ENCODE data around the gene GATM.
"Not testable (repeated sequence)": the region's sequence is repeated elsewhere in the genome, so short reads cannot be mapped to it uniquely, and the experiment has no call there.

Gene GATM

DNA sequence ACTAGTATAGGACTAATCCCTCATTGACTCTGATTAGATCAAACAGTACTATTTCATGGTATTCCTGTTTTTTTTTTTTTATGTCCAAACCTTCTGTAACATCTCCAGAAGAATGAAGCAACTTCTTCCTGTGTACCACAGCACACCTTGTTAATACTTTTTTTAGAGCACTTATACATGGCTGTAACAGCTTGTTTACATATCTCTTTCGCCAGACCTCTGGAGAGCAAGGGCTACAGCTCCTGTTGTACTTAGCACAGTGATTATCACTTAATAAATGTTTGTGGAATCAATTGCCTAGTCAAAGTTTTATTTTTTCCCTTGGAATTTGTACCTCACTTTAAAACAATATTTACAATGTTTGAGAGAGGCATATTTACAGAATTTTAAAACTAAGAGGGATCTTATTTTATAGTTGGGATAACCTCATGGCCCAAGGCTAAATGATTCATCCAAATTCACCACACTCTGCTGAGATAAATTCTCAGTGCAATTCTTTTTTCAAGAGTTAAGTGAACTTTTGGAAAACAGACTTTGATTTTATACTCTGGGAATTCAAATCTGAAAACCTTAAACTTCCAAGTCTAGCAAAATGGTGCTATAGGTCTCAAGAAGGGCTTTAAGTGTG, 9.2 kb upstream of the GATM start:
- no peak for DNase-seq (ENCODE audit: low read depth)

DNA sequence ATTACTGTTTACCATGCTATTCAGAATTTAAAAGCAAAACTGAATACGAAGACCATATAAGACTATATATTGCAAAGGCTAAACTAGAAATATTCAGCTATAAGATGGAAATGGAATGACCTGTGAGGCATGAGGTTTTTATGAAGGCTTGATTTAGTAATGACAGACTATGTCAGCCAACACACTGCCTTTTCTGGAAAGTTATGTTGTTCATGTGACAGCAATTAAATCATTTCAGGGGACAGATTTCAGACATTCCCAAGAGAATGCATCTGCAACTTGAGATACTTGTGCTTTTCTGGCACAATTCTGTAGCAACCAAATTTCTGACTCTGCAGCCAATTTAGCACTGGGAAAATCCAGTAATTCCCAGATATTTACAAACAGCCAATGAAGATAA, 8.6 kb upstream of the GATM start:
- DNase-seq (ENCODE audit: low read depth), result no peak

DNA sequence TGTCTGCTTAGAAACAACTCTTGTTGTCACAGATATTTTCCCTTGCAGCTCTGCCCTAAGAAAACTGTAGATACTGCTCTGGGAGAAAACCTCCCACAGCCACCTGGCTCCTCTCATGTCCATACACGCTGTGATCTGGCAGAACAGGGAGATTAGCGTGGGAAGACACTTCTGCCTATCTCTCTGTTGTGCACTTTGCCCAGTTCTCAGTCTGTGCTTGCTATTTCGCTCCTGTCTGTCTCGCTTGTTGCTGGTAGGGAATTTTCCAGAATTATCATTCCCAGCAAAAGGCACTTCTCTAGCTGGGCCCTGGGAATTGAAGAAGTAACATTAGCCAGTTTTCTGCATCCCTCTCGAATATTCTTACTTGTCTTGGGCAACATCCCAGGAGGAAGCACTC, 8.1 kb upstream of the GATM start:
- DNase-seq (ENCODE audit: low read depth), result no peak

DNA sequence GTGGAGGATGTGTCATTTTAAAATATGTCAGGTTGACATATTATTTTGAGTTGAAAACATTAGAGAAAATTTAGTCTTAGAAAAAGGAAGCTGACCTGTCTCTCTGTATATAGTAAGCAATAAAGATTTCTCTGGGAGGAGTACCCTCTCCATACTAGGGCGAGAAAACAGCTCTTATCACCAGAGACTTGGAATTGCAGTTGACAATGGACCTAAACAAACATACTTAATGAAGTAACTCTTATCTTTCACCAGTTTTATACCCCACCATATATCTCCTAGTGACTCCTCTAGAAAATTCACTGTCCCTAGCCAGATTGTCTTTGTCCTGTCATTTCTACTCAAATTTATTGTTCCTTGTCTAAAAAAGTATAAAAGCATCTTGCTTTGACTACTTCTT, 7.2 kb upstream of the GATM start:
- DNase-seq (ENCODE audit: low read depth), result no peak

DNA sequence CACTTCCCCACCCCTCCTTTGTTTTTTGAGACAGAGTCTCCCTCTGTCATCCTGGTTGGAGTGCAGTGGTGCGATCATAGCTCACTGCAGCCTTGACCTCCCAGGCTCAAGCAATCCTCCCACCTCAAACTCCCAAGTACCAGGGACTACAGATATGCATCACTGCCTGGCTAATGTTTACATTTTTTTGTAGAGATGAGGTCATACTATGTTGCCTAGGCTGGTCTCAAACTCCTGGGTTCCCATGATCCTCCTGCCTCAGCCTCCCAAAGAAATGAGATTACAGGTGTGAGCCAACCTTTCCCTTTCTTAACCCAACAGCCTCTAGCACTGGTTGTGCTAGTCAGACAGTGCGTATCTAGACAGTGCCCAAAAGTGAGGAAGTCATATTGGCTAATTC, 6.4 kb upstream of the GATM start:
- DNase-seq (ENCODE audit: low read depth), result no peak

DNA sequence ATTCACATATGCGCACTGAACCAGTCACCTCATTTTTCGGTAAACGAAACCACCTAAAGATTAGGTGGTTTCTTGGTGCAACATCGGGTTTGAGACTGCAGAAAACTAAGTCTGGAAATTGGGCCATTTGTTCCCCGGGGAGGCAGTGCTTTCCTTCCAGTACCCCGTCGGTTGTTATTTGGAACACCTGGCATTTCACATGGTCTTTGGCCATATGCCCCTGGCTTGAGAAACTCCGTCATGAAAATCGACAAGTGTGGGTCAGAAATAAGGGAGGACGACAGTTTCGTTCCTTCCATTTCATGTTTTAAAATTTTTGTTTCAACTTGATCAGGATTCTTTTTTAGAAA, 544 bp upstream of the GATM start:
- no peak for DNase-seq (ENCODE audit: low read depth)

DNA sequence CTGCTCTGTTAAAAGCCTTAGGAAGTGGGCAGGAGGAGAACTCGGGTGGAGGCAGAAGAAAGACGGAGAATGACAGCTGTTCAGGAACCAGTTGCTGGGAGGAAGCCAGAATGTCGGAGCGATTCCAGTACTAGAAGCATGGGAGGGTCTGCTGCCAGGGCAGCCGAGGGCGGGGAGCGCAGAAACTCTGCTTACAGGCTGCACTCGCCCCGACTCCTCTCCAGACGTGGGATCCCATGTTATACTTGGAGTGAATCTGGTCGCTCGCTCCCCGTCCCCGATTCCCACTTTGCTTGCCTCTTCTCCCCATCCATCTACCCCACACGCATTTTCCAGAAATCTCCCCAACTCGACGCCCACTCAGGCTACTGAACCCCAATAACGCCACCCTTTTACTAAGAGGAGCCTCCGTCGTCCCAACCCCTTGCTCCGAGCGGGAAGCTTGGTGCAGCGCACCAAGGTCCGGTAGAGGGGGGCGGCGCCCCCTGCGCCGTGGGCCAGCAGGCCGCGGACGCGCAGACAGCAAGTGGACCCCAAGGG, 665 bp downstream of the GATM start:
- no peak for DNase-seq (ENCODE audit: low read depth)

DNA sequence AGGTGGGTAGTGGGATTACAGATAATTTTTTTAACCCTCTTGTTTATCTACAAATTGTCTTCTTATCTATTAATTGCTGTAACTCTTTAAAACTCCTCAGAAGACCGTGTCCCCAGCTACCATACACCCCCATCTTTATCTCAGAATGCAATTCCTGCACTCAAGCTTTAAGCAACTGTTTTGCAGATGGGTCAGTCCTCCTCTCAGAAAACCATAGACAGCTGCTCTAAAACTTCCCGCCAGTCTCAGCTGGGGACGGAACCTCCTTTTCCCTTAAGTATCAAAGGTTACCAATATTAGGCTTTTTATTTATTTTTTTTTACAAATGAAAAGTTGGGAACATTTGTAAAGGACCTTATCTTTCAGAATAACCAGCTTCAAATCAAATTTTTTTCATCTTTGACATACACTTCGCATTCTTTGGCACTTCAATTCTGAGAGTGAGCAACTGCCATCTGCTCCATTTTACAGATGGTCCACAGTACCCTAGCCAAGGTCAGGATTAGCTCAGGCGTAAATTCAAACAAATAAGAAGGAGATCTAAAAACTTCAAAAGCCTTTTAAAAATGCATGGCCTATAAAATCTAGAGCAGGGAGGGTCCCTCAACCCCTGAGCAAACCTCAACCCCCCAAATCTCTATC, 1.3 kb downstream of the GATM start:
- DNase-seq (ENCODE audit: low read depth), result no peak

DNA sequence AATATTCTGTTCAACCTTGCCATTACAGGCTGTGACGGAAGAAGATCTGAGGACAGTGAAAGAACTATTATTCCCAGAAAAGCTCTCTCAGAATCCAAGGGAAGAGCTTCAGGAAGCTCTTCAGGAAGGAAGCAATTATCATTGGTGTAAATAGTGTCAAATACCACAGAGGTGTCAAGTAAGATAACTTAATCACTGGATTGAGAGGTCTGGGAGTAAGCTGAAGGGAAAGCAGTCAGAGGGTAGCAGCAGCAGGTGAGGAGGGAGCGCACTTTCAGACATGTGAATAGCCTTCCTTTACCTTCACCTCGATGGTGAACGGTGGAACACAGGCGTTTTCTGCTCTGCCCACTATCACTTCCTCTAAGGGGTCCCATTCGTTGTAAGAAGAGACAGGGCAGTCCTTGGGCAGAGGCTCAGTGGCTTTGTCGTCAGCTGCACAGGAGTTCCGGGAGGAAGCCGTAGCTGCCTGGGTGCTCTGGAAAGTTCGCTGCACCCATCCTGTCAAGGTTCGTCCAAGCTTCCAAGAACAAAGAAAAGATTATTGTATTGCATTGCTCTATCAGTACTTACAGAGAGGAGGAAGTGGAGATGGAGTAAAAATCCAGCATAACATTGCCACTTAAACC, 1.9 kb downstream of the GATM start:
- no peak for DNase-seq (ENCODE audit: low read depth)

DNA sequence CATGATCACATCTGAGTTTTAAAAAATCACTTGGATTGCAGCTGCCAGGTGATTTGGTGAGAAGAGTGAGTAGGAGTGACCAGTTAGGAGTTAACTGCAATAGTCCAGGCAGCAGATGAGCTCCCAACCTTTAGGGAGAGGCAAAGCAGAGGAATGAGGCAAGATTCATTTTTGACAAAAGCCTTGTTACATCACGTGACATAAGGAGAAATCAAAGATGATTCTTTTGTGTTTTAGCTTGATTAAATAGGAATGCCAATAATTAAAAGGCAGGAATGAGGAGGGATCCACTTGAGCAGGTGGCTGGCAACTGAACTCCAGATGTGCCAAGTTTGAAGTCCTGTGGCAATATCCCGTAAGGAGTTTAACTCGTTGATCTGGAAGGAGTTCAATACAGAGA, 2.5 kb downstream of the GATM start:
- DNase-seq (ENCODE audit: low read depth), result no peak

DNA sequence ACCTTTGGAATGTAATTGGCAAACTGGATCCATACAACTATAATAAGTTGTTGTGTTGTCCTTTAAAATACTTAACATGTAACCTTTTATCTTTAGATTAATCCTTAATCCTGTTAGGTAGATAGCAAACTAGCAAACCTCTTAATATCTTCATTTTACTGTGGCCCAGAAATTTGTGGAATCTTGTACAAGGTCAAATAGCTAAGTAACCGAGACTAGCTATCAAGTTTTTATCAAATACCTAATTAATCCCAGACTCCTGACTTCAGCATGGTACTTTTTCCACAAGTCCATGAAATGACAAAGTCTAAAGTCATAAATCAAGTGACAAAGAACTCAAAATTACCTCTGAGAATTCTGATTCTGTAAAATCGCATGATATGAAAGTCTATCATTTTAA, 4.4 kb downstream of the GATM start:
- DNase-seq (ENCODE audit: low read depth), result no peak

DNA sequence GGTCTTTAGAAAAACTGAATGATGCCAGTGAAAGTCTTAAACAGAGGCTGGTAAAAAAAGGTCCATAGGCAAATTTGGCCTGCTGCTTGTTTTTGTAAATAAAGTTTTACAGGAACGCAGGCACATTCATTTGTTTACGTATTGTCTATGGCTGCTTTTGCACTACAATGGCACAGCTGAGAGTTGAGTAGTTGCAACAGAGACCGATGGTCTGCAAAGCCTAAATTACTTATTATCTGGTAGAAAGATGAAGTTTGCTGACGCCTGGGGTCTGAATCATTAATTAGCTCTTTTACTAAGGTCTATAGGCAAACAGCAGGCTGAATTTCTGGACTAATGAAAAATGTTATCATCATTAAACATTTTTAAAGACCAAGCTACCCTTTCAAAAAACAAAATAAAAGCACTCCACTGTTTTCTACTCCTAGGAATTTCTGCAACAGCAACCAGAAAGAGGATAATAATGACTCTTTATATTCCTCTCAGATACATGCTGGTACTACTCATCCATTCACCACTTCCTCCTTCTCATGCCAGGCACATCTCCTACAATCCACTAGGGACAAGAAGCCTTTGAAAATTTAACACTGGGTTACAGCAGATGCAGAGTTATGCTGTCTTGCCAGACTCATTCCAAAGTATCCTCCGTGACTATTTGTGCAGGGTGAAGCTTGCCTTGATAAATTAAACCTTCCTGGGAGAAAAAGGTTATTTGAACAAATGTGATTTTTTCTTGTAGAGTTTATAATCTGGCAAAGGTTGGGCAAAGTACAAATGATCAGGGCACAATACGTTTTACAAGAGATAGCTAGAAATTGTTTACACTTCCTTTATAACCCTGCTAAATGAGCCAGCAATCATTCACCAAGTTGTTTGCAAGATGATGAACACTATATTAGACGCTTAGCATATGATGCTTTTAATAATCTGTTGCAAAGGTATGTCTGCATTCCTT, 6.0 kb downstream of the GATM start:
- DNase-seq (ENCODE audit: low read depth), result no peak

DNA sequence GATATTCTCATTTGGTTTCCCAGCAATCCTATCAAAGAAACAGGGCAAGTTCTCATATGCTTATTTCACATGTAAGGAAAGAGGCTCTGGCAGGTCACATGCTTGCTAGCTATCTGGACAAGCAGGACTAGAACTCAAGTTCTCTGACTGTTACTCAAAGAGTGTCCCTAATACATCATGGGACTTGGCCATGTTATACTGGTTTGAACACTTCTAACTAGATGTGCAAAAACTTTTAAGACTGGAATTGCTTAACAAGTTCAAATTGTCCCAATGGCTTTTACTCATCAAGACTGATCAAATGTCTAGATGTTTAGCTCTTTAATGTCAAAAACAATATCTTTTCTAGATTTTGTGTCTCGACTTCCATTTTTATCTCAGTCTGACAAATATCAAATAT, 6.8 kb downstream of the GATM start:
- no peak for DNase-seq (ENCODE audit: low read depth)

DNA sequence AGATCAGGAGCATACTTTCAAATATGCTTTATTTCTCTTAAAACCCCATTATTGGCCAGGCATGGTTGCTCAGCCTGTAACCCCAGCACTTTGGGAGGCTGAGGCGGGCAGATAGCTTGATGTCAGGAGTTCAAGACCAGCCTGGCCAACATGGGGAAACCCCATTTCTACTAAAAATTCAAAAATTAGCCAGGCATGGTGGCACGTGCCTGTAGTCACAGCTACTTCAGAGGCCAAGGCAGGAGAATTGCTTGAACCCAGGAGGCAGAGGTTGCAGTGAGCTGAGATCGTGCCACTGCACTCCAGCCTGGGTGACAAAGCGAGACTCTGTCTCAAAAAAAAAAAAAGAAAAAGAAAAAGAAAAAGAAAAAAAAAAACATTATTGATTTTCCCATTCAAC, 8.3 kb downstream of the GATM start:
- not testable (repeated sequence) for DNase-seq (ENCODE audit: low read depth)

DNA sequence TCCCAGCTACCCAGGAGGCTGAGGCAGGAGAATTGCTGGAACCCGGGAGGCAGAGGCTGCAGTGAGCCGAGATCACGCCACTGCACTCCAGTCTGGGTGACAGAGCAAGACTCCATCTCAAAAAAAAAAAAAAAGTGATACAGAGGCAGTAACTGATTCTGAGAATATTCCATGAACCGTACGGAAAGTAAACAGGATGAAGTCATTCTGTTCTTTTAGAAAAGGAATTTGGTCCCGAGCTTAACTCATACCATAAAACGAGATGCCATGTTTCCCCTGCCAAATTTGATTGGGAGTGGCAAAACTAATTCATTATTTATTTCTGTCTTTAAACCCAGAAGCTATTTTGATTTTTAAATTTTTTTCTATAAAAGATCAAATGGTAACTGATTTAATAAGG, 11.1 kb downstream of the GATM start:
- not testable (repeated sequence) for DNase-seq (ENCODE audit: low read depth)

DNA sequence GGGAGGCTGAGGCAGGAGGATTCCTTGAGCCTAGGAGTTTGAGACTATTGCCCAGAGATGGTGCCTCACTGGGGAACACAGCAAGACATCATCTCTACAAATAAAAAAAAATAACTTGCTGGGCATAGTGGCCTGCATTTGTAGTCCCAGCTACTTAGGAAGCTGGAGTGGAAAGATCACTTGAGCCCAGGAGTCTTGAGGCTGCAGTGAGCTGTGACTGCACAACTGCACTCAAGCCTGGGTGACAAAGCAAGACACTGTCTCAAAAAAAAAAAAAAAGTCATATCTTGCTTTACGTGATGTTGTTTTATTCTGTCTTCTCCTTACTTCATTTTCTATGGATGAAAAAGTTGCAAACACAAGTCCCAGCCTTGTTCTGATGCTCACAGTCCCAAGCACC, 14.1 kb downstream of the GATM start:
- no peak for DNase-seq (ENCODE audit: low read depth)

DNA sequence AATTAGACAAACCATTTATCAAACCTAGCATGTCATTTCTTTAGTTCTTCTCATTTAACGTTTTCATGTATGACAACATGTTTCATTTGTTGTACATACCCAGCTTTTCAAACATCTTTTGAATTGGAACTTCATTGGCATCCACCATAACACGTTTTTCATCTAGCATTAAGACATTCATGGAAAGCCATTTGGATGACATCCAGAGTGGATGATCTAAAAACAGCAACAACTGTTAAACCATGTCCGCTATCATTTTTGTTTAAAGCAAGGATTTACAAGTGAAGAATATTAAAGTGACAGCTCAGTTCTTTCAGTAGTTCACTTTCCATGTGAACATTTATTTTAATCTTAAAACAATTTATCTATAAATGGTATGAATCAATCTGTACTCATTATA, 14.5 kb downstream of the GATM start:
- no peak for DNase-seq (ENCODE audit: low read depth)

DNA sequence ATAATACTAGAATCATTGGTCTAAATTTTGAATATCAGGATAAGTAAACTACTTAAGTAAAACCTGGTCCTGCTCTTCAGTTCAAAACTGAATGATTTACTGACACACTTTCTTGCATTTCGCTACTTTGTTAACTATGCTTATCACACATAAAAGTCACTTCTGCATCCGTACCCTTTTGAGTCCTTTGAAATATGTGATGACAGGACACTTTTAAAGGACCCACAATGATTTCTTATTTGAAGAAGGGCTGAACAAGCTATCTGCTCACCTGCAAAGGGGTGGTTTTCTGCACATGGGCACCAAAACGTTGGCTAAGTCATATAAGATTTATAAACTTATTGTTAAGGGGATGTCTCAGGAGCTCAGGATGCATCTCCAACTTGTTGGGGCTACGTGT, 15.0 kb downstream of the GATM start:
- no peak for DNase-seq (ENCODE audit: low read depth)

DNA sequence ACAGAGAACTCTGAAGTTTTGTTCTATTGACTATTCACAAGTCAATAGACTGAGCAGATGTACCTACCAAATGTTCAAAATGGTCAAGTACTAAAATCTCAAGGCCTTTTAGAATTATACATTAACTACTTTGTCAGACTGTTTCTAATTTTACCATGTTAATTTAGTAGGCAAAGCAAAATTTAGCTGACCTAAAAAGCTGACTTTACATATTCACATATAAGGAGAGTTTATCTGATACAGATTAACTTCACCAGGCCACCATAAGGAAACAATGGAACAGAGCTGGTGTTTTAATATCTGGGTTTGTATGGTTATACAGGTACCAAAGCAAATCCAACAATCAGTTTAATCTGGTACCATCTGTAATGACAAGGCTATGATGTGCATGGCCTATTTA, 15.9 kb downstream of the GATM start:
- DNase-seq (ENCODE audit: low read depth), result no peak

DNA sequence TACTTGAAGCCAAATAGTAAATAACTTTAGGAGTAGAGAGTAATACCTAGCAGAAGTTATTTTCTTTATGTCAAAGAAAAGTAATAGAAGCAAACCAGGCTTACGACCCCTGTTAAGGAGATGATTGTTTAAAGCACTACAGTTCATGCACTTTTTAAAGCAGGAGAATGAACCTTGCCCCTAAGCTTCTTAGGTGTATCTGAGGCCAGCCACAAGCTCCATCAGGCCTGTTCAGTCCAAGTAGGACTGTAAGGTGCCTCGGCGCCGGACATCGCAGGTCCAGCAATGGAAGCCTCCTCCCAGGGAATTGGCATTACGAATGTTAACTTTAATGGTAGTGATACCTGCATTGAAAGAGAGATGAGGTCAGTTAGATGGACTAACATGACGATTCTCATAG, 16.5 kb downstream of the GATM start:
- DNase-seq (ENCODE audit: low read depth), result no peak

DNA sequence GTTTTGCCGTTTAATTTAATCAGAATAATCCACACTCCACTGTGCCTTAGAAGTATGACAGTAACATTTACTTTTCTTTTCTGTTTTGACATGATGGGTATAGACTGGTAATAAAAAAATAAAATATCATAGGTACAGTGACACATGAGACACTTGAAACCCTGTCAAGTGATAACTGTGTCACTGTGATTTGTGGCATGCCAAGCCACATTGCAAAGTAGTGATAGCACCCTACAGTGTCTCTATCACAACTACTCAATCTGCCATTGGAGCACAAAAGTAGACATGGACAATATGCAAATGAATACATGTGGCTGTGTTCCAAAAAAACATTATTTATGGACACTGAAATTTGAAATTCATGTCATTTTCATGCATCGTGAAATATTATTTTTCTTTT, 22.5 kb downstream of the GATM start:
- no peak for DNase-seq (ENCODE audit: low read depth)

DNA sequence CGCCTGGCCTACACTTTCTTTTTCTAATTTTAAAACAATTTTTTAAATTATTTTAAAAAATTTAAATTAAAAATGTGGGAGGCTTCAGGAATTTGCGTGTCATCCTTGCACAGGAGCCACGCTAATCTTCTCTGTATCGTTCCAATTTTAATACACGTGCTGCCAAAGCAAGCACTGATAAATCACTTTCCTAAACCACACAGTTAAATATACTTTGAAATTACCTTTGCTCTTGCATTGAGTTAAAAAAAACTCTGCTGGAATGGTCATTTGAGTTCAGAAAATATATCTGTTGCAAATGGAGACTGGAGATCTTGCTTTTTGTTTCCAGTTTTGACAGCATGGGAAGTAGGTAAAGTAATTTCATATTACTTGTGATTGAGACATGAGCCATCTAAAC, 23.6 kb downstream of the GATM start:
- no peak for DNase-seq (ENCODE audit: low read depth)

DNA sequence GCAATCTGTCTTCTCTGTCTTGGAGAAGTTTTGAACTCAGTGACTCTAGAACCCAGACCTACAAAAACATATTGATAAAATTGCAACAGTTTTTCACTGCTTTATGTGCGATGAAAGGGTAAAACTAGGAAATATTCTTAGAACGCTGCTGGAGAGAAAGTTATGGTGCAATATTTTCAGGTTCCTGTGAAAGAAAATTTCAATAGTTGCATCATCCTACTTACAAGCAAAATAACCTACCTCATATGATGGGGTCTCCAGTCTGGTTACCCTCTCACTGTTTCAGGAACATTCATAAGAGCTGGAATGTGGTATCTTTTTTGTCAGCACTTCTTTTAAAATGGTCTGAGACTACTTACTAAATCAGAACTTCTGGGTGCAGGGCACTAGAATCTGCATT, 27.1 kb downstream of the GATM start:
- DNase-seq (ENCODE audit: low read depth), result no peak
